Stimulated activated CD8-positive, alpha-beta memory T cell treated with anti-CD3 and anti-CD28 coated beads, Interleukin-12 subunit alpha, Interleukin-12 subunit beta, amount 100 ng/mL, for 1 hour (primary cell): Measurements from ENCODE around the gene MGMT.

Experiments used
- DNase-seq: peaks from one replicate; pipeline ENCODE4 v3.0.0-alpha.2; 2020; ENCODE audit warnings: low read depth

MGMT gene

GRCh38 chr10:129761981-129762956 lies 295.2 kb downstream of the MGMT start:
- no peak for DNase-seq

GRCh38 chr10:129764011-129764900 lies 297.2 kb downstream of the MGMT start:
- no peak for DNase-seq

- no peak for DNase-seq
Observed at GRCh38 chr10:129764901-129765663, 298.0 kb downstream of the MGMT start.

DNA sequence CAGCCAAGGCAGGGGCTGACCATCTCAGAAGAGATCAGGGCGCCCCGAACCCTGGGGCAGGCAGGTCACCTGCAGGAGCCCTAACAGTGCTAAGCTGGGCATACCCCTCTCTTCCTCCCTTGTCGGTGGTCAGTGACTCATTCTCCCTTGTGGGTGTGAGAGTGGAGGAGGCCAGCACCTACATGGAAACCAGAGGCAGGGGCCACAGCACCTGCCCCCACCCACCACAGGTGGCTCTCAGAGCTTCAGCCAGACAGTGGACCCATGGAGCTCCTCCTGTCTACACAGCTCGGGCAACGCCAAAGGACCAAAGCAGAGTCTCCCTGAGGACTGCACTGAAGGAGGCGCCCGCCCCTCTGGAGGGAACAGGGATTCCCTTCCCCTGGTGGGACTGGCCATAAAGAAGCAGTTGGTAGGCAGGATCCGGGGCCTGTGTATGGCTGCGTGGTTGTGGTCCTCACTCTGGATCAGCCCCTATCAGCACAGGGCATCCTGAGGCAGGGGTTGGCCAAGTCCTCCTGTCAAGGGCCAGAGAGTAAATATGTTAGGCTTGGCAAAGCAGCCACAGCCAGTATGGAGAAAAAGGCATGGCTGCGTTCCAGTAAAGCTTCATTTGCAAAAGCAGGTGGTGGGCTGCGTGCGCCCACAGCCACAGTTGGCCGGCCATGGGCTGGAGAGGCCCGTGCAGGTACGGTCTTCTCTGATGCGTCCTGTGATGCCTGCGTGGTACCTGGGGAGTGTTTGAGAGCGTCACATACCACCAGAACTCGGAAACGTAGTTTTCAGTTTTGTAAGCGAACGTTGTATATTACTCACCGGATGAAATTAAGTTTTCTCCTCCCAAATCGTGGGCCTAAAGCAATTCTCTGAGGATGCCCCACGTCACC lies 298.9 kb downstream of the MGMT start:
- DNase-seq, result no peak

- no peak for DNase-seq
Observed at GRCh38 chr10:129766611-129767550, 299.8 kb downstream of the MGMT start.

GRCh38 chr10:129767751-129768150 lies 300.7 kb downstream of the MGMT start:
- DNase-seq, result no peak

DNA sequence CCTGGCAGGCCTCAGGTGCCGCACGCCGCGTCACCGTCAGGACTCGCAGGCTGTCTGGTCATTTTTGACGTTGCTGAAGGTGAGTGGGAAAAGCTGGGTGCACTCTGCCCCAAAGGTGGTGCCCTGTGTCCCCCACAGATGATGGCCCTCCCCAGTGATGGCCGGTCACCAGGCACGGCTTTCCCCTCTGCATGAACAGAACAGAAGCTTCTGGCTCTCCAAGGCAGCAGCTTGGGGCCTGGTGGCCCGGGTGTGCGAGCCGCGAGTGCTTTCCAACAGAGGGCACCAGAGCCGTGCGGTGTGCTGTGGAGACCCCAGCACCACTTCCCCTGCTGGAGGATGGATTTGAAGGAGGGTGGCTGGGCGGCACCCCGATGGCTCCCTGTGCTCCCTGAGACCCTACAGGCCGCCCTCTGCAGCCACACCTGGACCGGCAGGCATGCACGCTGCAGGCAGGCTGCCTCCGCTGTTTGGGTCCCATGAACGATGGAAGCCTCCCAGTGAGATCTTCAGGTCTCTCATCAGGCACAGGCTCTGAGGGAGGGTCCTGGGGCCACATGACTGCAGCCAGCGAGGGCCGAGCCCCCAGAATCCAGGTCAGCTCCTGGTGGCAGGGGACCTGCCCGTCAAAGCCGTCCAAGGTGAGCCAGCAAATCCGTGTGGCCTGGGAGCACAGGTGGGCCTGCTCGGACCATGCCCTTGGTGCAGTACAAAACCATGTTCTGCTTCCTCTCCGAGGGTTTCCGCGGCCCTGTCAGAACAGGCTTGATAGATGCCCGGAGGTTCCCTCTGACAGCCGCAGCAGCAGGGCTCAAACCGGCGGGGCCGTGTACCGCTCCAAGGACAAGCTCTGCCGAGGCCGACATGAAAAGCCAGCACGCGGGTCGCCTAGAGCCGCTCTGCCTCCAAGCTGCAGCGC lies 301.7 kb downstream of the MGMT start:
- no peak for DNase-seq

DNA sequence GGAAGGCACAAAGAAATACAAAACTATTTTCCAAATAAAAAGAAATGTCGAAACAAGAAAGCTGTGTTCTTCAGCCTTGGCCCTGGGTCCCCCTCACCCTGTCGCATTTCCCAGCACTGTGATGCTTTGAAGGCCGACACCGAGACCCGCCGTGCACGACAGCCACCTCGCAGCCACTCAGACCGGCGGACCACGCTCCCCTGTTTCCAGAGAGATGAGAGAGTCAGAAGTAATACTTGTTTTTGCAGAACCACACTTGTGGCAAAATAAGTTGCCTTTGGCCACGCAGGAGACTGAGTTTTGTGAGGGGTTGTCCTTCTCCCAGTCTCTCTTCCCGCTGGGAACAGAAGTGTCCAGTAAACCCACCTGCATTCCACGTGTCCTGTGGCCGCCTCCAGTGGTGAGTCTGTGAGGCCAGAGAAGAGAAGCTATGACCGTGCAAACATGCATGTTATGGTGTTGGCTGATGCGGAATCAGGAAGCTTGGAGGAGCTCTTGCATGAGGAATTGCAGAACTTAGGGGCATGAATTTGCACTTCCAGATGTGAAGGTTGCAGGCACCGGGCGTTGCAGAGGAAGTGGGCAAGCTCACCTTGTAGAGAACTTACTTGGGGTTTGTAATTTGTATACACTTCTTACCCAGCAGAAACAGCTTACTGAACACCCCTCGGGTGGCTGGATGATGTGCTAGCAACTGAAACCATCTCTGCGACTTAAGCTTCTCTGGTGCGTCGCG lies 302.5 kb downstream of the MGMT start:
- DNase-seq, result no peak

DNA sequence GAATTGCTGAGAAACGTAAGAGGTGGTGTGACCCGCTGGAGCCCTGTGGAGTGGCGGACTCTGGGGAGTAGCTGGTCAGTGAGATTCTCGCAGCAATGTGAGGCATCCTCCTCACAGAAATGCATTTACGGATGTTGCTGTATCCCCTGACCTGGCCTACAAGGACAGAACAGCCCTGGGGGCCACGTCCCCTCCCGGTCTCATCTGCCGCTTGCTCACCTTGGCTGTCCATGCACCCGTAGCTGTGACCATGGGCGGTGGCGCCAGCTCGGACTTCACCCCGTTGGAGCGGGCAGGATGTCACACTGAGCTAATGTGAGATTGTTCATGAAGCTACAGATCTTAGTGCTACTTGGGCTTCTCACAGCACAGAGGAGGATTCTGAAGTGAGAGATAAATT lies 303.2 kb downstream of the MGMT start:
- DNase-seq, result no peak

- DNase-seq, result no peak
Observed at GRCh38 chr10:129771024-129771423, 304.0 kb downstream of the MGMT start.

- no peak for DNase-seq
Observed at GRCh38 chr10:129771576-129771975, 304.5 kb downstream of the MGMT start.

DNA sequence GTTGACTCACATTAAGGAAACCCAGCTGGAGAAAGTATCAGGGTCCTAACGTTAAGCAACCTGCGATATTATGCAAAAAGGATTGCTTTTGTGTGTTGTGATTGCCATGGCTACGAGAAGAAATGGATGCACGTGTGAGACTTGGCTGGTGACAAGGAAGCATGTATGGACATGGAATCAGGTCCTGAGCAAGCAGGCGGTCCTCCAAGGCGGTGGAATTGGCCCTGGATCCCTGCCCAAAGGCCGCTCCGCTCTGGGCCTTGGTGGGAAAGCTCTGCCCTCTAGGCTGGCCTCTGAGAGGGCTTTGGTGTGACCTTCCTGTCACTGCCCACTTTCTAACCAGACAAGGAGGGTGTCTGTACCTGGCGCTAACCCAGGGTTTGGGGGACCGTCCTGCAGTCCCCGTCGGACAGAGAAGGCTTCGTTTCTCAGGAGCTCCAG lies 305.0 kb downstream of the MGMT start:
- no peak for DNase-seq

- no peak for DNase-seq
Observed at GRCh38 chr10:129772468-129773358, 305.7 kb downstream of the MGMT start.

DNA sequence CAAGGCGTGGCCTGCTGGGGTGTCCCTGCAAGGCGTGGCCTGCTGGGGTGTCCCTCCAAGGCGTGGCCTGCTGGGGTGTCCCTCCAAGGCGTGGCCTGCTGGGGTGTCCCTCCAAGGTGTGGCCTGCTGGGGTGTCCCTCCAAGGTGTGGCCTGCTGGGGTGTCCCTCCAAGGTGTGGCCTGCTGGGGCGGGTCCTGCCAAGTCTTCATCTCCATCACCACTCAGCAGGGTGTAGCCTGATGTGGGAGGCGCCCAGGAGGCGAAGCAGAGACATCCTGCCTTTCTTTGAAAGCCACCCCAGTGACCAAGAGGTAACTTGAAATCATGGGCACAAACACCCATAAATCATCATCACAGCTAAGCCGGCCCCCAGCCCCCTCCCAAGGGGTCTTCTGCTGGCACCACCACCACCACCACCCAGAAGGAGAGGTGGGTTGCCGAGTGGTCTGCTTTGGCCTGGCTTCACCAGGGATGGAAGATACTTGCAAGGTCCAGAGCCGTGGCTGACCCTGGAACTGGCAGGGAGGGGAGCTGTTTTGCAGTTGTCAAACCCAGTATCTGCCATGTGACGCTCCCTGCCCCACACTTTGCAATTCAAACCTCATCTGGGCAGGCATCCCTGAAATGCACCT lies 306.4 kb downstream of the MGMT start:
- no peak for DNase-seq

GRCh38 chr10:129774082-129774735 lies 307.2 kb downstream of the MGMT start:
- no peak for DNase-seq
